Stimulated activated CD4-positive, alpha-beta T cell treated with anti-CD3 and anti-CD28 coated beads, Interleukin-12 subunit alpha, Interleukin-12 subunit beta, amount 100 ng/mL, for 4 hours (primary cell): Measurements from ENCODE around the gene FBN2.
"Not testable (repeated sequence)": the region's sequence is repeated elsewhere in the genome, so short reads cannot be mapped to it uniquely, and the experiment has no call there.

ENCODE experiments used
- DNase-seq: peaks from one replicate; pipeline ENCODE4 v3.0.0-alpha.2; 2020

Gene FBN2

DNA sequence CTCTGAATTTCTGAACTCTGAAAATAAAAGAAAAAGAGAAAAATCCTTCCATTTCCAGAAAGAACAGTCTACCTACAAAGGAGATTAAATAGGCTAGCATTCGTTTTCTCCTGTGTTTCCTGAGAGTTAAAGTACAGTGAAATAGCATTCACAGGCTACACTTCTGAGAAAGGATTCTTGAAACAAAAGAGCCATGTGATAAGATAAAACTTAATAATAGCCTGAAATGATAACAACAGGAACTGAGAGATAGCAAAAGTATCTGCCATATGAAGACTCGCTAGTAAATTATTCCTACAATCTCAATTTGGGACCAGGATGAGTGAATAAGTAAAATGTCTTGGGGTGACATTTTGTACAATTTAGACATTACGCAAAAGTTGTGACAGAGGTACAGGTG, 62.4 kb downstream of the FBN2 start:
- DNase-seq, result no peak

- DNase-seq, result no peak
Measured at GRCh38 chr5:128472919-128473318, 65.1 kb downstream of the FBN2 start.

GRCh38 chr5:128472036-128472435, 66.0 kb downstream of the FBN2 start:
- DNase-seq, result no peak

DNA sequence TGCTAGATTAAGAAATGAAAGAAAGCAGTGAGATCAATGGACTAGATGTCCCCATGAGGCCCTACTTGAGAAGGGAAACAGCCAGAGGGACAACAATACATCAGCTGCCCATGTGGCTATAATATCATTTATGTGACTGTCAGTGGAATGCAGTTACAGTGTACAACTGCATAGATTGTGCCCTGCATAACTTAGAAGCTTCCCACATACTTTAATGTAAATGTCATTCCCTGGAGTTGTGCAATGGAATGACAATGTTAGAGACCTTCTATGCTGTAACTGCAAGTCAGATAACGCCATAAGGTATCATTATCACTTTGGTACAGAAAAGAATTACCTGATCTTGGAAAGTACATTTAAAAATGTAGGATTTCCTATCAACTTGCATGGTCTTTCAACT, 67.4 kb downstream of the FBN2 start:
- no peak for DNase-seq

DNA sequence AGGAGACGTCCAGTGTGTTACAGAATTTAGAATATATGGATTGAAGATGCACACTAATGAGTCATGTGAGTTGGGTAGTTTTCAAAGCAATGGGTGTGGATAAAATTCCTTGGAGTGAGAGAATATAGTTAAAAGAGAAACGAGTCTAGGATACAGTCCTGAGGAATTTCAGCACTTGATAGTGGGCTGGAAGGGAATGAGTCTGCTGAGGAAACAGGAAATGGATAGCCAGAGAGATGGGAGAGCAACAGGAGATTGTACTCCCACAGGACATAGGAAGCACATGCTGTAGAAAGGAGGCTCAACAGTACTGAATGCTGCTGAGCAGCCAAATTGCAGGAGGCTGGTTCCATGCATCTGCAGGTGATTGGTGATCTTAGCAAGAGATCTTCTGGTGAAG, 68.1 kb downstream of the FBN2 start:
- DNase-seq, result no peak

DNA sequence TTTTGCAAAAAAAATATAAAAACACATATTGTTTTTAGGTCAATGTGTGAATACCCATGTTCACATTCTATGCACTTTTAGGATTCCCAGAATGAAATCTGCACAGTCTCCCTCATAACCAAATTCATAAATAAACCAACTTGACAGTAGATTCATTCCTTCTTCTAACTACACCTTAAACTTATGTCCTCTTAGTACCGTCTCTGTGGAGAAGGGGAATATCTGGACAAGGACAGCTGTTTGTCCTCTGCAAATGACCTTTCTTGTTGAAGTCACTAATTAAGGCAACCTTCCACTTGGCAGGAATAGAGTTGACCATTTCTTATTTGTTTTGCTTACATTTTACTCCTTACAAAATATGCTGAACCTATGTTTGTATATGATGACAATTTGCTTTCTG, 71.1 kb downstream of the FBN2 start:
- no peak for DNase-seq

GRCh38 chr5:128466554-128466953, 71.5 kb downstream of the FBN2 start:
- DNase-seq, result no peak

DNA sequence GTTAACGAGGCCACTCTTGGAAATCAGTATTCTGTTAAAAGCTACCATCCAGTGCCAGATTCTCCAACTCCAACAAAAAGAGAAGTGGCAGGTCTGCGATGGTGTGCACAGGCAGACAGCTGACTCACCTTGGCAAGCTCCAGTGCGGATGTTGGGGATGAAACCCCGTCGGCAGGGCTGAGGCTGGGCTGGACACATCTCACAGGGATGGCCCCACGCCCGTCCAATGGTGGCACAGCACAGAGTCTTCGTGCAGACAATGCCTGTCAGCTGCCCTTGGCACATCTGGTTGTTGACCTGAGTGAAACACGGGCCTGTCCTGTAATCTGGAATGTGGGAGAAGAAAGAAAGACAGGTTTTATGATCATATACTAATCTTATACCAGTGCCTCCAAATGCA, 73.4 kb downstream of the FBN2 start:
- DNase-seq, result no peak

DNA sequence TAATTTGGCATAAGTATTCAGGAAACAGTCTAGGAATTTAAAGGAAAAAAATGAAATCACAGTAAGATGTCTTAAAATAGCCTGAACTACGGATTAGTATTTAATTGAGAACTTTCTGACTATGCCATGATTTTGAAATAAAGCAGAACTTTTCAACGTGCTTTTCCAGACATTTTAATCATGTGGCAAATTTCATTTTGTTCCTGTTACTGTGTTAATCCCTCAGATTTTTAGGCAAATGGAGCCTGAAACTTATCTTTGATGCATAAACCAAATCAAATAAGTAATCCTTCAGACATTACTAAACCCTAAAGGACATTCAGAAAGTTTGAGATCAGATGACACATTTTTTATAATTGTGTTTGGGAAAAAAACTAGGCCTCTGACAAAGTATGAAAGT, 75.7 kb downstream of the FBN2 start:
- DNase-seq, result no peak

GRCh38 chr5:128457147-128457915, 80.7 kb downstream of the FBN2 start:
- DNase-seq, result not testable (repeated sequence)

GRCh38 chr5:128455841-128456361, 82.1 kb downstream of the FBN2 start:
- no peak for DNase-seq

DNA sequence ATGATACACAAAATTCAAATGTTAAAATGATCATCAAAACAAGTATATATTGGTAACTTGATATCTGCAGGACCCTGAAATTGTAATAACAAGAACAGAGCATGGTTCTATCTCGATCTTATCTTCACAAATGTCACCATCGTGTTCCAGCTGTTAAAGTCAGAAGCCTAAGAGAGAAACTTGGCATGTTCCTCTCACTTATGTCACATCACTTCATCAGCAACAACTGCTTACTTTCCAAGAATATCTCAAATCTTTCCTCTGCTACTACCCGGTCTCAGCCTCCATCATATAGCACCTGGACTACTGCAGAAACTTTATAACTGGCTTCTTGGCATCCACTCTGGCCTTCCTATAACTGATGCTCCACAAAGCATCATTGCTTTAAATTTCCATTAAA, 84.9 kb downstream of the FBN2 start:
- DNase-seq, result no peak

DNA sequence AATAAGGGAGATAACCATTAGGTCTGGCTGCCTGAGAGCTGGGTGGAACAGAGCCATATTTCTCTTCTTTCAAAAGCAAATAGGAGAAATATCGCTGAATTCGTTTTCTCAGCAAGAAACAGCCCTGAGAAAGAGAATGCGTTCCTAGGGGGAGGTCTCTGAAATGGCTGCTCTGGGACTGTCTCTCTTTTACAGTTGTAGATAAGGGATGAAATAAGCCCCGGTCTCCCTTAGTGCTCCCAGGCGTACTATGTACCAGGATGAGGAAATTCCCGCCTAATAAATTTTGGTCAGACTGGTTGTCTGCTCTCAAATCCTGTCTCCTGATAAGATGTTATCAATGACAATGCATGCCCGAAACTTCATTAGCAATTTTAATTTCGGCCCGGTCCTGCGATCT, 90.8 kb downstream of the FBN2 start:
- DNase-seq, result not testable (repeated sequence)

- no peak for DNase-seq
Measured at GRCh38 chr5:128441941-128442350, 96.1 kb downstream of the FBN2 start.

- no peak for DNase-seq
Measured at GRCh38 chr5:128441165-128441564, 96.9 kb downstream of the FBN2 start.

DNA sequence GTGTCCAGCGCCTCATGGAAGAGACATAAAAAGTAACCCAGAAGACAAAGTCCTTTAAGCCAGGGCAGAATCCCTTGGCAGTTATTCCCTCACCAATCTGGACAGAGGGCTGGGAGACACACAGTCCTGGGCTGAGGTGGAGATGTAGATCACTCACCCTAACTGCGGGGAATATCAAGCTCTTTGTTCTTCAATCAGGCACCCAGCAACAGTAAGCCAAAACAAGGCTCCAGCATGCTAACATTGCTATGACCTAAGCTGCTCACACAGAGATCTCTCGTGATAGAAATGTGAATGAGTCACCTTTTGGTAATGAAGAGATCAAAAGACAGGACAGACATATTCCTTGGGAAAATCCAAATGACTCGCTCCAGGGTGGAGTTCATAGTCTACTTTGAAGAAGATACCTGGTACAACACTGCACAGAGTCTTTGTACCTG, 101.3 kb downstream of the FBN2 start:
- no peak for DNase-seq

GRCh38 chr5:128435861-128436260, 102.2 kb downstream of the FBN2 start:
- no peak for DNase-seq

DNA sequence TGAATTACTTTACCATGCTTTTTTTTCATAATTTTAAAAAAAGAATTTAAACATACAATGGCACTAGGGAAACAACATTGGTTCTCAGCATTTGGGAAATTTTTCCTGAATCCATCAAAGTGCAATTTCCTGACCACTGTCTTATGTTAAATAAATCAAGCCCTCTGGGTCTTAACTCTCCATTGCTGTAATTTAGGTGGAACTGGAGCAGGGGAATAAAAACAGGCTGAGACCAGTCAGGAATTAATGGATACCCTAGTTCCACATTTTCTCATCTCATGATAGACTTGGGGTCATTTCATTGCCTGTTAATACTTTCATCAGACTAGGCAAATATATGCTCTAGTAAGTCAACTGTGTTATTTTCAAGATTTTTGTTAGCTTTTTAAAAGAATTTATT, 103.1 kb downstream of the FBN2 start:
- no peak for DNase-seq

DNA sequence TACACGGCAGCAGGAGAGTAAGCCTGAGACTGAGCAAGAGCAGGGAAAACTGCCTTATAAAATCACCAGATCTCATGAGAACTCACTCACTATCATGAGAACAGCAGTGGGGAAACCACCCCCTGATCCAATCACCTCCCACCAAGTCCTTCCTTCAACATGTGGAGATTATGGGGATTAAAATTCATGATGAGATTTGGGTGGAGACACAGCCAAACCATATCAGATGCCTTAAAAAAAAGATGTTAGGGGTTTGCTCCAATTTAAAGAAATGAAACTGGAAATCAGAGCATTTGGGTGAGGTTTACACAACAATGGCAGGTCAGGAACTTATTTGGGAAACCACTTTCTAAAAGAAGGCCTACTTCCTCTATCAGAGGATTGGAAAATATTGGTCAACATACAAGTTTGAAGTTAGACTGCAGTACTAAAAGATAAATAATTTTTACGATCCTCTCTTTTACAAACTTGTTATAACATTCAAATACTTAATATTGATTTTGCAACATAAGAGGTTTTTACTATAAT, 105.1 kb downstream of the FBN2 start:
- DNase-seq, result no peak

GRCh38 chr5:128427921-128428320, 110.1 kb downstream of the FBN2 start:
- no peak for DNase-seq

DNA sequence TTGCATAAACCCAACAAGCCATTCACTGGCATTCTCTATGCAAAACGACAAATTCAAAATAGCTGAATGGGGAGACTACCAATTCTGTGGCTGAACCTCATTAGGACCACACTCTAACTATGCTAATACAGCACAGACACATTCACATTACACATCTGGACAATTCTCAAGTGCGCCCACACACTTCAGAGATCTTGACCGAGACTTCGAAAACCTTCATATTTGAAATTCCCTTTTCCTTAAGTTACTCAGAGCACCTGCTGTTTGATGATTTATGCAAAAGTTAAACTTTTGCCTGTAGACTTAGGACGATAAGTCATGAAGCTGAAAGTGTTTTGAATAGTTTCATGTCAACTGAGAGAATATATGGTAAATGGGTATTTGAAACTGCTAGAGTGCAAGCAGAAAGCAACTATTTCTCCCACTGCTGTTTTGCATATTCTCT, 111.9 kb downstream of the FBN2 start:
- DNase-seq, result no peak

GRCh38 chr5:128424646-128425045, 113.4 kb downstream of the FBN2 start:
- no peak for DNase-seq

DNA sequence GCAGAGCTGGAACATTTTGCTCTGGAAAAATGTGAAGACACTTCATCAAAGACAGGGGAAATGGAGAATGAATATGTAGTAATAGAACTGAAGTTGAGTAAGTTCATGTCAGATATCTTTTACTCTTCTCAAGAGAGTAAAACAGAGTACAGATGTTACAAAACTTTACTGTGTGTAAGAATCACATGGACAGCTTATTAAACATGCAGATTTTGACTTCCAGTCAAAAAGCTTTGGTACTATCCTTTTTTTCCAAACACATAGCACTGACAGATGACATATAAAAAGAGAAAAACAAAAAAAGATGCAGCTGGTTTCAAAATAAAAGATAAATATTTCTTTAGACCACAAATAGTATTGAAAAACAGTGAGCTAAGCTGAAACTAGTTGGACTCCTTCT, 115.4 kb downstream of the FBN2 start:
- no peak for DNase-seq

DNA sequence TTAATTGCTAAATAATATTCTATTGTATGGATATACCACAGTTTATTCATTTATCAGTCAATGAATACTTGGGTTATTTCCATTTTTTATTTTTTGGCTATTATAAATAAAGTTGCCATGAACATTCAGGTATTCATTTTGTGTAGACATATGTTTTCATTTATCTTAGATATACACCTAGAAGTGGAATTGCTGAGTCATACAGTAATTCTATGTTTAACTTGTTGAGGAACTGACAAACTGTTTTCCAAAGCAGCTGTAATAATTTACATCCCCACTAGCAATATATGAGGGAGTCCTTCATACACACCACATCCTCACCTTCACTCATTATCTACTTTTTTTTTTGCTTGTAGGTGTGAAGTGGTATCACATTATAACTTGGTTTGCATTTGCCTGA, 123.6 kb downstream of the FBN2 start:
- no peak for DNase-seq

DNA sequence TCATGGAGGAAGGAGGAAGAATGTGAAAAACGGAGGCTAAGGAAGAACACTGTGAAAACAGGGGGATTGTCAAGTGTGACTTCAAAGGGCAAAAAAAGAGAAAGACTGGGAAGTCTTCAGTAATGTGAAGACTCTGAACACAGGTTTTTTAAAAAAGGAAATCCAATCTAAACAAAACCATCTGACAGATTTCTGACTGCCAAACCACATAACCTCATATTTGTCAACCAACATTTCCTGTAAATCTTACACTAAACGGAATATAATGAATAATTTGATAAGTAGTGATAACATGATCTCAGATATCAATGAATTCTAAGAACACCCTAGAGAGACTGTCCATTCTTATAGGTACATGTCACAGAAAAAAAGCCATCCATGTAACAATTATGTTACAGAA, 124.7 kb downstream of the FBN2 start:
- DNase-seq, result no peak
